ENCODE measurements around the gene ERBIN.

DNA sequence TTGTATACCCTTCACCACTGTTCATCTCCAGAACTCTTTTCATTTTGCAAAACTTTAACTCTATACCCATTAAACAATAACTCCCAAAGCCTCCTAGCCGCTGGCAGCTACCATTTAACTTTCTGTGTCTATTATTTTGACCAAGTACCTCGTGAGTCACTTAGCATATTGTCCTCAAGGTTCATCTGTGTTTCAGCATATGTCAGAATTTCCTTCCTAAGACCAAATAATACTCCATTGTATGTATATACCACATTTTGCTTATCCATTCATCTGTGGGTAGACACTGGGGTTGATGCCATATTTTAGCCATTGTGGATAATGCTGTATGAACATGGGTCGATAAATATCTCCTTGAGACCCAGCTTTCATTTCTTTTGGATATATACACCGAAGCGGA is 17.4 kb downstream of the ERBIN start:
- TF ChIP-seq, protein P1, sequence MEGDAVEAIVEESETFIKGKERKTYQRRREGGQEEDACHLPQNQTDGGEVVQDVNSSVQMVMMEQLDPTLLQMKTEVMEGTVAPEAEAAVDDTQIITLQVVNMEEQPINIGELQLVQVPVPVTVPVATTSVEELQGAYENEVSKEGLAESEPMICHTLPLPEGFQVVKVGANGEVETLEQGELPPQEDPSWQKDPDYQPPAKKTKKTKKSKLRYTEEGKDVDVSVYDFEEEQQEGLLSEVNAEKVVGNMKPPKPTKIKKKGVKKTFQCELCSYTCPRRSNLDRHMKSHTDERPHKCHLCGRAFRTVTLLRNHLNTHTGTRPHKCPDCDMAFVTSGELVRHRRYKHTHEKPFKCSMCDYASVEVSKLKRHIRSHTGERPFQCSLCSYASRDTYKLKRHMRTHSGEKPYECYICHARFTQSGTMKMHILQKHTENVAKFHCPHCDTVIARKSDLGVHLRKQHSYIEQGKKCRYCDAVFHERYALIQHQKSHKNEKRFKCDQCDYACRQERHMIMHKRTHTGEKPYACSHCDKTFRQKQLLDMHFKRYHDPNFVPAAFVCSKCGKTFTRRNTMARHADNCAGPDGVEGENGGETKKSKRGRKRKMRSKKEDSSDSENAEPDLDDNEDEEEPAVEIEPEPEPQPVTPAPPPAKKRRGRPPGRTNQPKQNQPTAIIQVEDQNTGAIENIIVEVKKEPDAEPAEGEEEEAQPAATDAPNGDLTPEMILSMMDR (IDR thresholded peaks at IDR 0.05; ENCODE audit: insufficient read depth, low read length, poor library complexity, severe bottlenecking) = no peak
- no peak for TF ChIP-seq EZH2phosphoT487 (conservative IDR thresholded peaks at IDR 0.05; ENCODE audit: low read length)
